ENCODE data around the gene TRPV5. TPM values are rescaled to one million over a fixed set of nuclear protein-coding genes. Genes with fewer than 3 reads are reported as not detected.

The TRPV5 gene
- total RNA-seq, 1 donor from 2014 or later, result not detected

- no peaks in the 10 kb centered on the region for H3K36me3 Mint-ChIP-seq
- no peak overlapping the region for H3K27ac Mint-ChIP-seq
- peaks cover 9% of the 10 kb centered on the region for H3K27me3 Mint-ChIP-seq
- H3K4me1 Mint-ChIP-seq (ENCODE audit: unreplicated experiment), result no peaks in the 10 kb centered on the region
- no peak overlapping the region for H3K4me3 Mint-ChIP-seq
- TF ChIP-seq CTCF (conservative IDR thresholded peaks at IDR 0.05), result no peak
- no peak for DNase-seq (ENCODE audit: extremely low spot score, unreplicated experiment)
- no peaks in the 10 kb centered on the region for H3K9me3 Mint-ChIP-seq
These were observed 7.5 kb upstream of the TRPV5 start for GRCh38 chr7:142940966-142941535.

DNA sequence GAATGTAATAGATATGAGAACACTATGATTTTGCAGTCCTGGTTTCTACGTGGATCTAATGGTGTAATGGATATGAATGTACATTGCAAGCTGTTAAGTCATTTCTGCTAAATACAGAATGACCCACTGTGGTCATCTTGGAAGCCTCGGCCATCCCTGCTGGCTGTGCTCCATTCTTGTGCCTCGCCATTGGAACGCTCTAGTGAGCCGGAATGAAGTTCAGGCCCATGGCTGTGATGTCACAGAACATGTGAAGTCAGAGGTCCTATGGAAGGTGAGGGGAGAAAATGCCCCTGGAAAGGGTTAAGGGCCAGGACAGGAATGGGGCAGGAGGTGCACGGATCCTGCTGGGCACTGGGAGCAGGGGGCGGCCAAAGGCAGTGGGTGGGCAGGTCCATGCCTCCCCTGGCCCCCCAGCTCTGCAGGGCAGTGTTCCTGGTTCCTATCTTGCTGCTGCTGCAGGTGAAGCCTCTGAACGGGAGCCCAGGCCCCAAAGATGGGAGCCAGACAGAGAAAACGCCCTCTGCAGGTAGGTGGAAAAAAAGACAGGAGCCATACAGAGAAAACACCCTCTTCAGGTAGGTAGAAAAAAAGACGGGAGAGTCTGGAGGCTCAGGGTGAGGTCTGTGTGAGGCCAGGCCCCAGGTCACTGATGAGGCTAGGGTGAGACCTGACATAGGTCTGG lies 5.8 kb upstream of the TRPV5 start, which contains the start of gene LLCFC1:
Gene LLCFC1 (plus strand): TSS at position 259 of the 685 bp plus-strand sequence. CDS start 138 bp downstream, at position 397.
- no peak within 1 kb of the TSS for H3K4me3 Mint-ChIP-seq
- peaks cover 9% of the 10 kb centered on the region for H3K27me3 Mint-ChIP-seq
- no peaks in the 10 kb centered on the region for H3K9me3 Mint-ChIP-seq
- H3K4me1 Mint-ChIP-seq (ENCODE audit: unreplicated experiment), result no peaks in the 10 kb centered on the region
- no peak within 1 kb of the TSS for H3K27ac Mint-ChIP-seq
- H3K36me3 Mint-ChIP-seq, result no peaks in the 10 kb centered on the region
- TF ChIP-seq CTCF (conservative IDR thresholded peaks at IDR 0.05), result no peak
- no peak for DNase-seq (ENCODE audit: extremely low spot score, unreplicated experiment)

DNA sequence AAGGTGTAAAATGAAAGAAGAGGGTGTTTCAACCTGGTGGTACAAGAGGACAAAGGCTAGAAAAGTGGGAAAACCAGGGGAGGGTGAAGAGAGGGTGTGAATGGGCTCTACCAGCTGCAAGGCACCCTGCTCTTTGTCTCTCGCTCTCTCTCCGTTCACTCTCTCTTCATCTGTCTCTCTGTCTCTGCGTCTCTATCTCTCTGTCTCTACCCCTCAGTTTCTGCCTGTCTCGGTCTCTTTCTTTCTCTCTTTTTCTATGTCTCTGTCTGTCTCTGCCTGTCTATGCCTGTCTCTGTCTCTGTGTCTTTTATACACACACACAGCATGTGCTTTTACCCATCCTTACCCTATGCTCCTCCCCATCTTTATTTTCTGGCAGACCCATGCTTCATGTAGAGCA lies 5.1 kb upstream of the TRPV5 start:
- TF ChIP-seq CTCF (conservative IDR thresholded peaks at IDR 0.05), result no peak
- Mint-ChIP-seq H3K36me3 (no peaks in the 10 kb centered on the region), H3K27me3 (peaks cover 9% of the 10 kb centered on the region), H3K9me3 (no peaks in the 10 kb centered on the region), H3K27ac (no peak overlapping the region), H3K4me3 (no peak overlapping the region), H3K4me1 (ENCODE audit: unreplicated experiment) (no peaks in the 10 kb centered on the region)
- DNase-seq (ENCODE audit: extremely low spot score, unreplicated experiment), result no peak

DNA sequence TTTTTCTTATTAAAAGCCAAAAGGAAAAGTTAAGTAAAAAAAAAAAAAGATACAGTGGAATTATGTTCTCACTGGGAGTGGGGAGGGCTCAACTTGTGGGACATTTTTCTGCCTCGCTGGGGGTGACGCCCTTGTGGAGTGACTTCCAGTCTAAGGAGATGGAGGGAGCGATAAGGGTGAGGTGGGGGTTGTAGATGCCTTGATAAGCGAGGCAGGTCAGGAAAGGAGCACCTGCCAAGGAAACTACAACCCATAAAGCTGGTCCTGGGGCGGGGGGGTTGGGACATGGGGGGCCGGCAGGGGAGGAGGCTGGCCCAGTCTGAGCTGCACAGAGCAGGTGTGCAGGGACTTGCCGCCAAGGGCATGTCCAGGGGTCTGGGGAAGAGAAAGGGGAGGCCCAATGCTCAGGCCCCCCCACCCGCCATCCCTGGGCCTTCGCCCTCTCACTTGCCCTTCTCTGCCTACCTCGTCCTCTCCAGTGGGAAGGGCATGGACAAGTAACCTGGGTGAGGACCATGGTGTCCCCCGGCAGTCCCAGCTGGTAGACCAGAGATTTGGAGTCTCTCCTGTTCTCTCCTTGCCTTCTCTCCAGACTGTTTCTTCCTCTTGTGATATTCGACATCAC lies 2.5 kb upstream of the TRPV5 start:
- H3K36me3 Mint-ChIP-seq, result no peaks in the 10 kb centered on the region
- TF ChIP-seq CTCF (conservative IDR thresholded peaks at IDR 0.05), result no peak
- peaks cover 12% of the 10 kb centered on the region for H3K27me3 Mint-ChIP-seq
- no peaks in the 10 kb centered on the region for H3K9me3 Mint-ChIP-seq
- no peak for DNase-seq (ENCODE audit: extremely low spot score, unreplicated experiment)
- no peaks in the 10 kb centered on the region for H3K4me1 Mint-ChIP-seq (ENCODE audit: unreplicated experiment)
- H3K4me3 Mint-ChIP-seq, result no peak overlapping the region
- no peak overlapping the region for H3K27ac Mint-ChIP-seq

- no peak for DNase-seq (ENCODE audit: extremely low spot score, unreplicated experiment)
- Mint-ChIP-seq H3K36me3 (no peaks in the 10 kb centered on the region), H3K4me3 (no peak overlapping the region), H3K27me3 (peaks cover 12% of the 10 kb centered on the region), H3K27ac (no peak overlapping the region), H3K4me1 (ENCODE audit: unreplicated experiment) (no peaks in the 10 kb centered on the region), H3K9me3 (no peaks in the 10 kb centered on the region)
- no peak for TF ChIP-seq CTCF (conservative IDR thresholded peaks at IDR 0.05)
These were observed 510 bp upstream of the TRPV5 start for GRCh38 chr7:142934056-142934455.

All from type B pancreatic cell (in vitro differentiated cells).